K562 (cell line): ENCODE measurements around the gene RNF214. TPM values are rescaled to one million over a fixed set of nuclear protein-coding genes. Genes with fewer than 3 reads are reported as not detected.
A peak's percentile ranks its signal among the peaks of the same experiment; 100 is the strongest.

Experiments used
- BHLHE40 ChIP-seq: IDR thresholded peaks from 2 replicates; pipeline ENCODE4 v1.6.1; 2011; ENCODE audit warnings: low read length, improper control_type of control experiment
- CCNT2 ChIP-seq: IDR thresholded peaks from 2 replicates; pipeline ENCODE4 v1.6.1; 2011; ENCODE audit warnings: borderline replicate concordance, low read depth, mild to moderate bottlenecking, moderate library complexity, mixed read lengths, low read length; ENCODE audit not compliant: insufficient read length; ENCODE audit errors: extremely low read depth
- CEBPB ChIP-seq: fragments of 450-650 bp; IDR thresholded peaks from 2 replicates; pipeline ENCODE4 v1.6.1; 2016; ENCODE audit warnings: missing genetic modification characterization, missing compliant biosample characterization
- CREBBP ChIP-seq: IDR thresholded peaks from one replicate; pipeline ENCODE4 v1.6.1; 2012; ENCODE audit warnings: low read depth, mild to moderate bottlenecking, control low read depth, inconsistent platforms, low read length
- DDX20 ChIP-seq: fragments of 450-650 bp; IDR thresholded peaks from 2 replicates; pipeline ENCODE4 v1.6.1; 2016; ENCODE audit warnings: missing genetic modification characterization, low read depth, mild to moderate bottlenecking, missing compliant biosample characterization, moderate library complexity
- ELF1 ChIP-seq: fragments of 200-800 bp; sonication (Bioruptor generic); IDR thresholded peaks from 2 replicates; pipeline ENCODE4 v1.6.1; 2016; ENCODE audit warnings: missing genetic modification characterization, missing compliant biosample characterization
- LCOR ChIP-seq: sonication (generic); formaldehyde crosslinking; IDR thresholded peaks from 2 replicates; pipeline ENCODE4 v1.8.0; 2022; ENCODE audit warnings: mild to moderate bottlenecking, missing genetic modification reagents
- NCOA6 ChIP-seq: fragments of 450-650 bp; IDR thresholded peaks from 2 replicates; pipeline ENCODE4 v1.6.1; 2017; ENCODE audit warnings: mild to moderate bottlenecking
- ZNF140 ChIP-seq: fragments of 250-450 bp; sonication (Bioruptor Pico); IDR thresholded peaks from 2 replicates; pipeline ENCODE4 v1.8.0; 2021; ENCODE audit warnings: moderate library complexity, mild to moderate bottlenecking, inconsistent platforms
- ZNF354B ChIP-seq: fragments of 250-450 bp; sonication (Bioruptor Pico); IDR thresholded peaks from 2 replicates; pipeline ENCODE4 v1.4.0; 2020
- polyA plus RNA-seq, 8 experiments: library from polyadenylated mRNA; depleted of rRNA in 4 of 8; stranded (reverse) in 5 of 8; unstranded in 3 of 8; fragments of >200 nt; fragmentation: Nextera tagmentation in 2 of 8; fragmentation: Illumina TruSeq in 1 of 8; extraction: Ambion mirVana in 2 of 8; extraction: Trizol in 1 of 8; gene quantifications; 2 replicates each; pipeline versions ENCODE4 v1.2.1 to v1.2.3, GENCODE V29; 2011 to 2014; ENCODE audit warnings: inconsistent platforms in 1 of 8, missing spikeins in 1 of 8
- total RNA-seq, 7 experiments: library from RNA; depleted of rRNA in 6 of 7; stranded (reverse); fragments of >200 nt in 6 of 7; fragmentation: Illumina TruSeq in 2 of 7; extraction: Trizol in 2 of 7; gene quantifications; 2 replicates each; pipeline versions ENCODE4 v1.2.1 to v1.2.3, GENCODE V29; 2011 to 2021; ENCODE audit warnings: low replicate concordance in 1 of 7
- TF ChIP-seq, protein P1 (sequence below): fragments of 200-600 bp; sonication (generic); IDR thresholded peaks from one replicate; pipeline ENCODE4 v1.6.1; 2012; ENCODE audit warnings: mild to moderate bottlenecking, low read depth, low read length, inconsistent platforms
- TF ChIP-seq, protein P2 (sequence below): fragments of 450-650 bp; IDR thresholded peaks from 2 replicates; pipeline ENCODE4 v1.6.1; 2018; ENCODE audit warnings: mild to moderate bottlenecking, low read depth; ENCODE audit not compliant: partially characterized antibody
- TF ChIP-seq, protein P3 (sequence below): sonication (generic); formaldehyde crosslinking; IDR thresholded peaks from 2 replicates; pipeline ENCODE4 v1.8.0; 2022; ENCODE audit warnings: missing genetic modification reagents, mild to moderate bottlenecking, moderate library complexity, borderline replicate concordance

The RNF214 gene
- total and polyA plus RNA-seq, 9 of the 15 experiments (the other 6 are each of a cell fraction or from before 2014, with no cell fraction given): 6.6 to 24.8 (median 11.9) TPM

DNA sequence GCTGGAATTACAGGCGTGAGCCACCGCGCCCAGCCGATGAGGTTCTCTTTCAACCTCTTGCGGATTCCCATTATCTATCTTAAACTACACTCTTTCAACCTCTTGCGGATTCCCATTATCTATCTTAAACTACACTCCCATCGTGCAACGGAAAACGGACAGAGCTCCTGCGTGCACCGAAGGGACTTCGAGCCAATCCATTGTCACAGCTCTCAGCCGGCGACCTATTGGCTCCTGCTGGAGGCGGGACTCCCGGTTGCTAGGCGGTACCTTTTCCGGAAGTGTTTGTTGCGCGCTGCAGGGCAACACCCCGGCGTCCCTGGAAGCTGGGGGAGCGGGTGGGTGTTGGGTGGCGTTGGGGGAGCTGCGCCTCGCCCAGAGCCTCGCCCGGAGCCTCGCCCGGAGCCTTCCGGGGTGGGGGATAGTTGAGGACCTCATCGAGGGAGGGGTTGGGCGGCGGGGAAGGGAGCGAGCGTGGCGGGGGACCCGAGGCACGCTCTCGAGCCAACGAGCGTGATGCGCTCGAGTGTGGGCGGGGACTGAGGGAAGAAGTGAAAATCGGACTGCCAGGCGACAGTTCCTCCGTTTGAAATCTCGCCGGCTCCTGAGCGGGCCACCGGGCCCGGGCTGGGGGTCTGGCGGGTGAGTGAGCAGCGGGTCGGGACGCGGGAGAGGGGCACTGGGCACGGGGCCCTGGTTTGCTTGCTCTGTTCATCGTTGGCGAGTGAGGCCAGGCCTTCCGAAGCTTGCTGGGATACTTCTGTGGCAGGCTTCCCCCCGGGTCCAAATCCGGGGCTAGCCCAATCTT is 95.3 kb downstream of the RNF214 start, which contains the start of gene CEP164 (continued):
- TF ChIP-seq, protein P1, sequence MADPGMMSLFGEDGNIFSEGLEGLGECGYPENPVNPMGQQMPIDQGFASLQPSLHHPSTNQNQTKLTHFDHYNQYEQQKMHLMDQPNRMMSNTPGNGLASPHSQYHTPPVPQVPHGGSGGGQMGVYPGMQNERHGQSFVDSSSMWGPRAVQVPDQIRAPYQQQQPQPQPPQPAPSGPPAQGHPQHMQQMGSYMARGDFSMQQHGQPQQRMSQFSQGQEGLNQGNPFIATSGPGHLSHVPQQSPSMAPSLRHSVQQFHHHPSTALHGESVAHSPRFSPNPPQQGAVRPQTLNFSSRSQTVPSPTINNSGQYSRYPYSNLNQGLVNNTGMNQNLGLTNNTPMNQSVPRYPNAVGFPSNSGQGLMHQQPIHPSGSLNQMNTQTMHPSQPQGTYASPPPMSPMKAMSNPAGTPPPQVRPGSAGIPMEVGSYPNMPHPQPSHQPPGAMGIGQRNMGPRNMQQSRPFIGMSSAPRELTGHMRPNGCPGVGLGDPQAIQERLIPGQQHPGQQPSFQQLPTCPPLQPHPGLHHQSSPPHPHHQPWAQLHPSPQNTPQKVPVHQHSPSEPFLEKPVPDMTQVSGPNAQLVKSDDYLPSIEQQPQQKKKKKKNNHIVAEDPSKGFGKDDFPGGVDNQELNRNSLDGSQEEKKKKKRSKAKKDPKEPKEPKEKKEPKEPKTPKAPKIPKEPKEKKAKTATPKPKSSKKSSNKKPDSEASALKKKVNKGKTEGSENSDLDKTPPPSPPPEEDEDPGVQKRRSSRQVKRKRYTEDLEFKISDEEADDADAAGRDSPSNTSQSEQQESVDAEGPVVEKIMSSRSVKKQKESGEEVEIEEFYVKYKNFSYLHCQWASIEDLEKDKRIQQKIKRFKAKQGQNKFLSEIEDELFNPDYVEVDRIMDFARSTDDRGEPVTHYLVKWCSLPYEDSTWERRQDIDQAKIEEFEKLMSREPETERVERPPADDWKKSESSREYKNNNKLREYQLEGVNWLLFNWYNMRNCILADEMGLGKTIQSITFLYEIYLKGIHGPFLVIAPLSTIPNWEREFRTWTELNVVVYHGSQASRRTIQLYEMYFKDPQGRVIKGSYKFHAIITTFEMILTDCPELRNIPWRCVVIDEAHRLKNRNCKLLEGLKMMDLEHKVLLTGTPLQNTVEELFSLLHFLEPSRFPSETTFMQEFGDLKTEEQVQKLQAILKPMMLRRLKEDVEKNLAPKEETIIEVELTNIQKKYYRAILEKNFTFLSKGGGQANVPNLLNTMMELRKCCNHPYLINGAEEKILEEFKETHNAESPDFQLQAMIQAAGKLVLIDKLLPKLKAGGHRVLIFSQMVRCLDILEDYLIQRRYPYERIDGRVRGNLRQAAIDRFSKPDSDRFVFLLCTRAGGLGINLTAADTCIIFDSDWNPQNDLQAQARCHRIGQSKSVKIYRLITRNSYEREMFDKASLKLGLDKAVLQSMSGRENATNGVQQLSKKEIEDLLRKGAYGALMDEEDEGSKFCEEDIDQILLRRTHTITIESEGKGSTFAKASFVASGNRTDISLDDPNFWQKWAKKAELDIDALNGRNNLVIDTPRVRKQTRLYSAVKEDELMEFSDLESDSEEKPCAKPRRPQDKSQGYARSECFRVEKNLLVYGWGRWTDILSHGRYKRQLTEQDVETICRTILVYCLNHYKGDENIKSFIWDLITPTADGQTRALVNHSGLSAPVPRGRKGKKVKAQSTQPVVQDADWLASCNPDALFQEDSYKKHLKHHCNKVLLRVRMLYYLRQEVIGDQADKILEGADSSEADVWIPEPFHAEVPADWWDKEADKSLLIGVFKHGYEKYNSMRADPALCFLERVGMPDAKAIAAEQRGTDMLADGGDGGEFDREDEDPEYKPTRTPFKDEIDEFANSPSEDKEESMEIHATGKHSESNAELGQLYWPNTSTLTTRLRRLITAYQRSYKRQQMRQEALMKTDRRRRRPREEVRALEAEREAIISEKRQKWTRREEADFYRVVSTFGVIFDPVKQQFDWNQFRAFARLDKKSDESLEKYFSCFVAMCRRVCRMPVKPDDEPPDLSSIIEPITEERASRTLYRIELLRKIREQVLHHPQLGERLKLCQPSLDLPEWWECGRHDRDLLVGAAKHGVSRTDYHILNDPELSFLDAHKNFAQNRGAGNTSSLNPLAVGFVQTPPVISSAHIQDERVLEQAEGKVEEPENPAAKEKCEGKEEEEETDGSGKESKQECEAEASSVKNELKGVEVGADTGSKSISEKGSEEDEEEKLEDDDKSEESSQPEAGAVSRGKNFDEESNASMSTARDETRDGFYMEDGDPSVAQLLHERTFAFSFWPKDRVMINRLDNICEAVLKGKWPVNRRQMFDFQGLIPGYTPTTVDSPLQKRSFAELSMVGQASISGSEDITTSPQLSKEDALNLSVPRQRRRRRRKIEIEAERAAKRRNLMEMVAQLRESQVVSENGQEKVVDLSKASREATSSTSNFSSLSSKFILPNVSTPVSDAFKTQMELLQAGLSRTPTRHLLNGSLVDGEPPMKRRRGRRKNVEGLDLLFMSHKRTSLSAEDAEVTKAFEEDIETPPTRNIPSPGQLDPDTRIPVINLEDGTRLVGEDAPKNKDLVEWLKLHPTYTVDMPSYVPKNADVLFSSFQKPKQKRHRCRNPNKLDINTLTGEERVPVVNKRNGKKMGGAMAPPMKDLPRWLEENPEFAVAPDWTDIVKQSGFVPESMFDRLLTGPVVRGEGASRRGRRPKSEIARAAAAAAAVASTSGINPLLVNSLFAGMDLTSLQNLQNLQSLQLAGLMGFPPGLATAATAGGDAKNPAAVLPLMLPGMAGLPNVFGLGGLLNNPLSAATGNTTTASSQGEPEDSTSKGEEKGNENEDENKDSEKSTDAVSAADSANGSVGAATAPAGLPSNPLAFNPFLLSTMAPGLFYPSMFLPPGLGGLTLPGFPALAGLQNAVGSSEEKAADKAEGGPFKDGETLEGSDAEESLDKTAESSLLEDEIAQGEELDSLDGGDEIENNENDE: no peak
- TF ChIP-seq CREBBP (no peak), BHLHE40 (peak; percentile 2; the same call in 1 of the 2 replicates), ELF1 (tag) (peak; percentile 95), LCOR (peak; percentile 76), NCOA6 (no peak), CCNT2 (peak; percentile 53), DDX20 (tag) (no peak), ZNF140 (CRISPR knock-in tag) (no peak), CEBPB (no peak; the same call in 1 of the 2 replicates), ZNF354B (no peak)
- TF ChIP-seq, protein P2, sequence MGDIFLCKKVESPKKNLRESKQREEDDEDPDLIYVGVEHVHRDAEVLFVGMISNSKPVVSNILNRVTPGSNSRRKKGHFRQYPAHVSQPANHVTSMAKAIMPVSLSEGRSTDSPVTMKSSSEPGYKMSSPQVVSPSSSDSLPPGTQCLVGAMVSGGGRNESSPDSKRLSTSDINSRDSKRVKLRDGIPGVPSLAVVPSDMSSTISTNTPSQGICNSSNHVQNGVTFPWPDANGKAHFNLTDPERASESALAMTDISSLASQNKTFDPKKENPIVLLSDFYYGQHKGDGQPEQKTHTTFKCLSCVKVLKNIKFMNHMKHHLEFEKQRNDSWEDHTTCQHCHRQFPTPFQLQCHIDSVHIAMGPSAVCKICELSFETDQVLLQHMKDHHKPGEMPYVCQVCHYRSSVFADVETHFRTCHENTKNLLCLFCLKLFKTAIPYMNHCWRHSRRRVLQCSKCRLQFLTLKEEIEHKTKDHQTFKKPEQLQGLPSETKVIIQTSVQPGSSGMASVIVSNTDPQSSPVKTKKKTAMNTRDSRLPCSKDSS: no peak
- TF ChIP-seq, protein P3, sequence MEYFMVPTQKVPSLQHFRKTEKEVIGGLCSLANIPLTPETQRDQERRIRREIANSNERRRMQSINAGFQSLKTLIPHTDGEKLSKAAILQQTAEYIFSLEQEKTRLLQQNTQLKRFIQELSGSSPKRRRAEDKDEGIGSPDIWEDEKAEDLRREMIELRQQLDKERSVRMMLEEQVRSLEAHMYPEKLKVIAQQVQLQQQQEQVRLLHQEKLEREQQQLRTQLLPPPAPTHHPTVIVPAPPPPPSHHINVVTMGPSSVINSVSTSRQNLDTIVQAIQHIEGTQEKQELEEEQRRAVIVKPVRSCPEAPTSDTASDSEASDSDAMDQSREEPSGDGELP (CRISPR knock-in tag): peak; percentile 78; the same call in 1 of the 2 replicates
